ENCODE data around the gene MYOG. TPM values are rescaled to one million over a fixed set of nuclear protein-coding genes. Genes with fewer than 3 reads are reported as not detected.

The MYOG gene
- total RNA-seq, 1 donor from 2014 or later = not detected

DNA sequence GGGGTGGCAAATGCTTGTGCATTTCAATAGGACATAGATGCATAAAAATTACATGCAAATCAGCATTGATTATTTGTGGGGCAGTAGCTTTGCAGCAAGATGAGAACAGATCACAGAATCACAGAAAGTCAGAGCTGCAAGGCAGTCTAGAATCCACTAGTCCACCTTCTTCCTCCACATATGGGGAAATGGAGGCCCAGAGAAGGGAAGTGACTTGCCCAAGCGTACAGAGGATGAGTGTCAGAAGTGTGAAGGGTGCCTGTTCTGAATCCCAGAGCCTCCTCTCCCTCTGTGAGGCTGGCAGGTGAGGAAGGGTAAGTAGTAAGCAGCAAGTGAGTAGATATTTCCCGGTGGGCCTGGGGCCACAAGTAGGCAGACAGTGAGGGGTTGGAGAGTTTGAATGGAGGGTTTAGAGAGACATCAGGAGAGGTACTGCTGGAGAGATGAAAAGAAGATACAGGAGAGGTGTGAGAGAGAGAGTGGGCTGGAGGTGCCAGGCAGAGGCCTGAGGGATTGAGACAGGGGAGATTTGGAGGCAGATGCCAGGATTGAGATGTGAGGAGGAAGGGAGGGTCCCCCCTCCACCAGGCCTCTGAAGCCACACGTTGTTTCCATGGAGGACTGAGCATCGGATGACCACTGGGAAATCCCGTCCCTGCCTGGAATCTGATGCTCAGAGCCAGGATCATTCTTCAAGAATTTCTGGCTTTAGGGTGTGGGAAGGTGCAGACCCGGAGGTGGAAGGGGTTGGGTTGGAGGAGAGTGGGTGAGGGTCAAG, 4.8 kb upstream of the MYOG start:
- no peak overlapping the region for H3K4me3 Mint-ChIP-seq
- H3K27ac Mint-ChIP-seq = no peak overlapping the region
- H3K36me3 Mint-ChIP-seq = peaks cover 5% of the 10 kb centered on the region
- H3K9me3 Mint-ChIP-seq = peaks cover 17% of the 10 kb centered on the region
- DNase-seq (ENCODE audit: low spot score in 2 of 2, unreplicated experiment in 2 of 2) = no peak
- H3K27me3 Mint-ChIP-seq (ENCODE audit: low read depth) = peaks cover 5% of the 10 kb centered on the region
- TF ChIP-seq, protein P1, sequence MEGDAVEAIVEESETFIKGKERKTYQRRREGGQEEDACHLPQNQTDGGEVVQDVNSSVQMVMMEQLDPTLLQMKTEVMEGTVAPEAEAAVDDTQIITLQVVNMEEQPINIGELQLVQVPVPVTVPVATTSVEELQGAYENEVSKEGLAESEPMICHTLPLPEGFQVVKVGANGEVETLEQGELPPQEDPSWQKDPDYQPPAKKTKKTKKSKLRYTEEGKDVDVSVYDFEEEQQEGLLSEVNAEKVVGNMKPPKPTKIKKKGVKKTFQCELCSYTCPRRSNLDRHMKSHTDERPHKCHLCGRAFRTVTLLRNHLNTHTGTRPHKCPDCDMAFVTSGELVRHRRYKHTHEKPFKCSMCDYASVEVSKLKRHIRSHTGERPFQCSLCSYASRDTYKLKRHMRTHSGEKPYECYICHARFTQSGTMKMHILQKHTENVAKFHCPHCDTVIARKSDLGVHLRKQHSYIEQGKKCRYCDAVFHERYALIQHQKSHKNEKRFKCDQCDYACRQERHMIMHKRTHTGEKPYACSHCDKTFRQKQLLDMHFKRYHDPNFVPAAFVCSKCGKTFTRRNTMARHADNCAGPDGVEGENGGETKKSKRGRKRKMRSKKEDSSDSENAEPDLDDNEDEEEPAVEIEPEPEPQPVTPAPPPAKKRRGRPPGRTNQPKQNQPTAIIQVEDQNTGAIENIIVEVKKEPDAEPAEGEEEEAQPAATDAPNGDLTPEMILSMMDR (IDR thresholded peaks at IDR 0.05; ENCODE audit: unreplicated experiment) = no peak
- H3K4me1 Mint-ChIP-seq = peaks cover 23% of the 10 kb centered on the region

DNA sequence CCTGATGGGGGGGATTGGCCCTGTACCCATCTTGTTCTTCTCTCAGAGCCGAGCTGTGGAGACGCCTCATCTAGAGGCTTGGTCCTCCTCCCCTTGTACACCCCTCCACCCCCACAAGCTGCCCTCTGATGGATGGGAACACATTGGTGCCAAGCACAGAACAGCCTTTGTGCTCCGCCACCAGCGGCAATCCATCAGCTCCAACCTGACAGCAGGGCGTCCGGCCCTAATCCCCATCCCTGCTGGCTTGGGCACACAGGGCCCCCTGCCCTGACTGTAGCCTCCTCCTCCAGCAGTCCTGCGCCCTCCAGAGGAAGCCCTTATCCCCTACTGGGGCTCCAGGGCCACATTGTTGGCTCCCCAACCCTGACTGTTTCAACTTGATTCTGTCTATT, 3.8 kb upstream of the MYOG start:
- TF ChIP-seq, protein P1 (IDR thresholded peaks at IDR 0.05; ENCODE audit: unreplicated experiment) = no peak
- Mint-ChIP-seq H3K36me3 (peaks cover 3% of the 10 kb centered on the region), H3K9me3 (peaks cover 7% of the 10 kb centered on the region), H3K4me1 (peaks cover 23% of the 10 kb centered on the region), H3K27me3 (ENCODE audit: low read depth) (peaks cover 5% of the 10 kb centered on the region), H3K4me3 (no peak overlapping the region), H3K27ac (no peak overlapping the region)
- no peak for DNase-seq (ENCODE audit: low spot score in 2 of 2, unreplicated experiment in 2 of 2)

DNA sequence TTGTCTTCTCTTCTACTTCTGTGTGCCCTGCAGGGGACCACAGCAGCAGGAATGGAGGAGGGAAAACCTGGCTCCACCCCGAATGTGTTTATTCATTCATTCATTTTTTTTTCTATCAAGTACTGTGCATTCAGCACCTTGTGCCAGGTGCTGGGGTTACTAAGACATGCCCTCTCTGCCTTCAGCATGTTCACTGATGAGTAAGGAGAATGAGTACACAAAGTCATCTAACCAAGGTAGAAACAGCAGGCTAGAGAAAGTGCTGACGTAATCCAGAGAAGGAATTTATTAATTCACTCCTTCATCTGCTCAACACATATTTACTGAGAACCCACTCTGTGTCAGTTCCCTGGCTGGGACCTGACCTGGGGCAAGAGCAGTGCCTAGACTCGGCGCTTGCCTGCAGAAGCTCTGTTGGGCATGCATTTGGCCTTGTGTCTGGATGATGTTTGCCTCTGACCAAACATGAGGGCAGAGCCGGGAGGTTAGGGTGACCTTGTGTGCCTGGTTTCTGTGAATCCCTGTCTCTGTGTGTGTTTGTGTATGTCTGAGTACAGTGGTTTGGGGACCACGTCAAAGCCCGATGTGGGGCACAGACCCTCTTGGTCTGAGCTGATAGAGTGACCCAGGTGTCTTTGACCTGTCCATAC, 3.3 kb upstream of the MYOG start:
- H3K4me3 Mint-ChIP-seq = no peak overlapping the region
- peaks cover 3% of the 10 kb centered on the region for H3K9me3 Mint-ChIP-seq

DNA sequence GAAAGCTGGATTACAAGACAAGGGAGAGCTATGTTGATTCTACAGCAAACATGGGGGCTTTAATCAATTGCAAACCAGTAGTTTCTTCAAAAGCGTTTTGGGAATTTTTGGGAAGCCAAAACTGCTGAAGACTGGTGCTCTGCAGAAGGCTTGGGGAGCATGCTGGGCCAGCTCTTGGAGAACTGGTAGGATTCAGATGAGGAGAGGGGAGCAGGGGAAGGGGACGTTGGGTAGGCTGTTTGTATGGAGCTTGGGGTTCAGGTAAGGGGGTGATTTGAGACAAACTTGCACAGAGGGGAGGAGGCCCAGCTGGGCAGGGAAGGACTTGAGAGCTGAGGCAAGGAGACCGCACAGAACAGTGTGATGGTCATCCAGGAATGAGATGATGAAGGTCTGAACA, 2.6 kb upstream of the MYOG start:
- no peaks in the 10 kb centered on the region for H3K36me3 Mint-ChIP-seq
- no peak overlapping the region for H3K4me3 Mint-ChIP-seq
- DNase-seq (ENCODE audit: low spot score in 2 of 2, unreplicated experiment in 2 of 2) = no peak
- peaks cover 3% of the 10 kb centered on the region for H3K9me3 Mint-ChIP-seq
- H3K4me1 Mint-ChIP-seq = peaks cover 23% of the 10 kb centered on the region
- TF ChIP-seq, protein P1 (IDR thresholded peaks at IDR 0.05; ENCODE audit: unreplicated experiment) = no peak
- H3K27me3 Mint-ChIP-seq (ENCODE audit: low read depth) = peaks cover 5% of the 10 kb centered on the region
- H3K27ac Mint-ChIP-seq = no peak overlapping the region

More for the DNA sequence above, 3.3 kb upstream of the MYOG start:
- H3K4me1 Mint-ChIP-seq = peaks cover 23% of the 10 kb centered on the region
- H3K36me3 Mint-ChIP-seq = no peaks in the 10 kb centered on the region
- H3K27ac Mint-ChIP-seq = no peak overlapping the region
- DNase-seq (ENCODE audit: low spot score in 2 of 2, unreplicated experiment in 2 of 2) = no peak
- TF ChIP-seq, protein P1 (IDR thresholded peaks at IDR 0.05; ENCODE audit: unreplicated experiment) = no peak
- H3K27me3 Mint-ChIP-seq (ENCODE audit: low read depth) = peaks cover 5% of the 10 kb centered on the region

DNA sequence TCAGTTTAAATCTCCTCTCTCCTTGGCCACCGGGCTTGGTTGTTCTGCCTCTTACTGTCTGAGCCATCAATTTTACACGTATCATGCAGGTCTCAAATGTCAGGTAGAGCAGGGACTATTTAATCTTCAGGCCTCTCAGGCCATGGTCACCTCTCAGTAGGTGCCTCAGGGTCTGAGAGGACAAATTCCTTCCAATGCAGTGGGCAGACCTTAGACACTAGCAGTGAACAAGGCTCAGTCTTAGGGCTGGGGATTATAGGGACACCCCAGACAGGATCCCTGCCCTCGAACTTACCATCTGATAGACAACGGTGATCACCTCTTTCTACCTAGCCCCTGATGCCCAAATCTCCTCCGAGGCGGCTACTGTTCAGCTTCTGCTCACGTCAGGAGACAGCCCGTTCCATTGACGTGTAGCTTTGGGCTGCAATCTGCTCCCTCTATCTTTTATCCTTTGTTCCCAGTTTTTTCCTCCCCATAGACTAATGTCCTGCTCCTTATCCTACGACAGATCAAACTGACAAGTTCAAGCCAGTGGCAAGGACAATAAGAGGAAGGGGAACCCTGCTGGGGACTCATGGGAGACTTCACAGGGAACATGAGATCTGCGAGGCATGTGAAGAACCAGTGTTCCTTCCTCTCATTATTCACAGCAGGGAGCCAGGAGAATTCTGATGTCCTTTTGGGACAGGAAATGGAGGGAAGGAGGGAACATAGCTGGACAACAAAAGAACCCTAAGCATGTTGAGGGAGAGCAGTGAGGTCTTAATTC, 1.4 kb upstream of the MYOG start:
- H3K4me3 Mint-ChIP-seq = no peak overlapping the region
- H3K27me3 Mint-ChIP-seq (ENCODE audit: low read depth) = peaks cover 6% of the 10 kb centered on the region
- H3K9me3 Mint-ChIP-seq = no peaks in the 10 kb centered on the region
- peaks cover 27% of the 10 kb centered on the region for H3K4me1 Mint-ChIP-seq
- no peak overlapping the region for H3K27ac Mint-ChIP-seq
- no peak for DNase-seq (ENCODE audit: low spot score in 2 of 2, unreplicated experiment in 2 of 2)
- no peaks in the 10 kb centered on the region for H3K36me3 Mint-ChIP-seq
- TF ChIP-seq, protein P1 (IDR thresholded peaks at IDR 0.05; ENCODE audit: unreplicated experiment) = no peak

Data from mesothelial cell of epicardium (in vitro differentiated cells).